ENCODE data around the gene MUC7.
"Not testable (repeated sequence)": the region's sequence is repeated elsewhere in the genome, so short reads cannot be mapped to it uniquely, and the experiment has no call there.

MUC7 gene

GRCh38 chr4:70452946-70453345 lies 19.1 kb upstream of the MUC7 start:
- TF ChIP-seq ZFX (IDR thresholded peaks at IDR 0.05), result no peak
- TF ChIP-seq, protein P1, sequence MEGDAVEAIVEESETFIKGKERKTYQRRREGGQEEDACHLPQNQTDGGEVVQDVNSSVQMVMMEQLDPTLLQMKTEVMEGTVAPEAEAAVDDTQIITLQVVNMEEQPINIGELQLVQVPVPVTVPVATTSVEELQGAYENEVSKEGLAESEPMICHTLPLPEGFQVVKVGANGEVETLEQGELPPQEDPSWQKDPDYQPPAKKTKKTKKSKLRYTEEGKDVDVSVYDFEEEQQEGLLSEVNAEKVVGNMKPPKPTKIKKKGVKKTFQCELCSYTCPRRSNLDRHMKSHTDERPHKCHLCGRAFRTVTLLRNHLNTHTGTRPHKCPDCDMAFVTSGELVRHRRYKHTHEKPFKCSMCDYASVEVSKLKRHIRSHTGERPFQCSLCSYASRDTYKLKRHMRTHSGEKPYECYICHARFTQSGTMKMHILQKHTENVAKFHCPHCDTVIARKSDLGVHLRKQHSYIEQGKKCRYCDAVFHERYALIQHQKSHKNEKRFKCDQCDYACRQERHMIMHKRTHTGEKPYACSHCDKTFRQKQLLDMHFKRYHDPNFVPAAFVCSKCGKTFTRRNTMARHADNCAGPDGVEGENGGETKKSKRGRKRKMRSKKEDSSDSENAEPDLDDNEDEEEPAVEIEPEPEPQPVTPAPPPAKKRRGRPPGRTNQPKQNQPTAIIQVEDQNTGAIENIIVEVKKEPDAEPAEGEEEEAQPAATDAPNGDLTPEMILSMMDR (conservative IDR thresholded peaks at IDR 0.05), result no peak
- H3K27ac ChIP-seq, result peak overlapping the region; percentile 68

GRCh38 chr4:70463335-70463734 lies 8.7 kb upstream of the MUC7 start:
- TF ChIP-seq, protein P1 (conservative IDR thresholded peaks at IDR 0.05), result no peak
- TF ChIP-seq ZFX (IDR thresholded peaks at IDR 0.05), result no peak
- no peak overlapping the region for H3K27ac ChIP-seq

DNA sequence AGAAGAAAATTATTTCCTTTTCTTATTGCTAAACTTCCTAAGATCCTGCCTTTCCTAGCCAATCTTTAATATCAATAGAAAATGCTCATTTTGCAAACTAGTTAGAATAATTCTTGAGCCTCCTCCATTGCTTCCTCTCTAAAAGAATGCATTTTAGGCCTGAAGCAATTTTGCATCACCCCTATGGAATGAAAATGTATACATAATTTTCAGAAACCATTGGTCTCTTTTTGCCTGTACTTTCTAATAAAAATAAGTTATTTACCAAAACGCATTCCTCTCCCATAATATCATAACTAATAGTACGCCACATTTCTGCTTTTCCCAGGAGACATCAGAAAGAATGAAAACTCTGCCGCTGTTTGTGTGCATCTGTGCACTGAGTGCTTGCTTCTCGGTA lies 1.7 kb downstream of the MUC7 start:
- H3K27ac ChIP-seq, result no peak overlapping the region
- no peak for TF ChIP-seq ZFX (IDR thresholded peaks at IDR 0.05)
- TF ChIP-seq, protein P1 (conservative IDR thresholded peaks at IDR 0.05), result no peak

- no peak overlapping the region for H3K27ac ChIP-seq
- TF ChIP-seq ZFX (IDR thresholded peaks at IDR 0.05), result no peak
- TF ChIP-seq, protein P1 (conservative IDR thresholded peaks at IDR 0.05), result no peak
Observed at GRCh38 chr4:70488748-70489147, 16.8 kb downstream of the MUC7 start.

DNA sequence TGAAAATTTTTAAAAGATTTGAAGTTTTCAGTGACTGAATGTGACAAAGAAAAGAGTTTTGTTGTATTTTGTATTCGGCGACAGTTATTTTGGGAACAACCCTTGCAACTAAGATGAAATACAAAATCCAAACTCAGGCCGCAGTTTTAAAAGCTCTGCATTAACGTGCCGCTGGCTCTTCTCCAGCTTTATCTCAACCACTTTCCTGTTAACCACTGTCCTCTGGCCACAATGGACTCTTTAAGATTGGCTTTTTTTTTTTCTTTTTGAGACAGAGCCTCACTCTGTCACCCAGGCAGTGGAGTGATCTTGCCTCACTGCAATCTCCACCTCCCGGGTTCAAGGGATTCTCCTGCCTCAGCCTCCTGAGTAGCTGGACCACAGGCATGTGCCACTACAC lies 24.2 kb downstream of the MUC7 start:
- TF ChIP-seq, protein P1 (conservative IDR thresholded peaks at IDR 0.05), result no peak
- no peak for TF ChIP-seq ZFX (IDR thresholded peaks at IDR 0.05)
- H3K27ac ChIP-seq, result no peak overlapping the region

DNA sequence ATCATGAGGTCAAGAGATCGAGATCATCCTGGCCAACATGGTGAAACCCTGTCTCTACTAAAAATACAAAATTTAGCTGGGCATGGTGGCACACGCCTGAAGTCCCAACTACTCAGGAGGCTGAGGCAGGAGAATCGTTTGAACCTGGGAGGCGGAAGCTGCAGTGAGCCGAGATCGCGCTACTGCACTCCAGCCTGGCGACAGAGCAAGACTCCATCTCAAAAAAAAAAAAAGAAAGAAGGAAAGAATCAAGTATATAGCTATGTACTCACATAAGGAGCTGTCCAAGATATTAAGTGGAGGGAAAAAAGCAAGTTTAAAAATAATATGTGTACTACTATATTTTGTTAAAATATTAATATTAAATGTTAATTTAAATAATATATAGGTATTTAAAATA lies 29.8 kb downstream of the MUC7 start:
- not testable (repeated sequence) for H3K27ac ChIP-seq

DNA sequence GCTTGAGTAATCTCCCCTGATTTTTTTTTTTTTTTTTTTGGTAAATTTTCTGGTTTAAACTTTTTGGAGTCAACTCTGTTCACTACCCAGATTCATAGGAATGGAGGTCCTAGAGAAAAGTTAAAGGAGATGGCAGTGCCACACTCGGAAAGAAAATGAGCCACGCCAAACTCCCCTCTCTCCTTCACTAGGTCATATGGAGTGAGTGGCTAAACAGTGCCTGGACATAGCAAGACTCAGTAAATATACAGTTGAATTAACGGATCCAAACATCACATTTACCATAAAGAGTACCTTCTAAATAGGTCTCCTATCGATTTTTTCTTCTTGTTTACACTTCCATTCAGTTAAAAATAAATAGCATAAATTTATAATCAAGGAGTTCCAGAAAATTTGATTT lies 32.7 kb downstream of the MUC7 start:
- TF ChIP-seq ZFX (IDR thresholded peaks at IDR 0.05), result no peak
- TF ChIP-seq, protein P1 (conservative IDR thresholded peaks at IDR 0.05), result no peak

DNA sequence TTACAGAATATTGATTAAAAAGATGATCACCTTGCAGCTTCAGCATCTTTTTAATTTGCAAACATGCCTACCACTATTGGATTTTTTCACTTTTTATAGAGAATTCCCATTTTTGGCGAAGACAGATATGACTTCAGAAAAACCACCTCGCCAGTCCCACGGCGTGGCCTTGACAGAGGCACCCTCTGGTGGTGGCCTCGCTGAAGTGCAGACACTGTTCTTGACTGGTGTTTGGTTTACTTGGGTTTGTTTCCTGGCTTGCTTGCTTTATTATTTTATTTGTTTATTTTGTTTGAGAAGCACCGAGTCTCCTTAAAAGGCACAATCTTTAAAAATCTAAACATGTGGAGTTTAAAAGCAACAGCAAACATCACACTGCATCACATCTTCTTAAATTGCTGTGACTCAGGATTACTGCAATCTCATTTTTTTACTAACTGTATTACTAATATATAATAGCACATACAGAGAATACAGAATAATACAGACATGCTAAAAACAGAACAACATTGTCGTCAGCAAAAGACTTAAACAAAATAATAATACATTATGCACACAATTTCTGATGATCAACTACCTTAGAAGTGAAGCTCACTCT lies 33.3 kb downstream of the MUC7 start:
- TF ChIP-seq, protein P1 (conservative IDR thresholded peaks at IDR 0.05), result peak; percentile 96
- TF ChIP-seq ZFX (IDR thresholded peaks at IDR 0.05), result no peak

More for the DNA sequence above, 32.7 kb downstream of the MUC7 start:
- H3K27ac ChIP-seq, result no peak overlapping the region

More for the DNA sequence above, 33.3 kb downstream of the MUC7 start:
- no peak overlapping the region for H3K27ac ChIP-seq
